Liver (tissue), 9 donors: ENCODE results near the gene PAGE2. TPM values are rescaled to one million over a fixed set of nuclear protein-coding genes. Genes with fewer than 3 reads are reported as not detected.

ENCODE experiments used
- DNase-seq: peaks from one replicate; pipeline ENCODE4 v3.0.0-alpha.2; 2017; ENCODE audit warnings: low spot score
- H3K27ac ChIP-seq, 2 donors: one replicate each; pipeline ENCODE4 v1.7.0; 2013; ENCODE audit warnings: inconsistent platforms in 2 of 2, low read length in 2 of 2, control low read depth in 1 of 2, low read depth in 1 of 2, mild to moderate bottlenecking in 1 of 2
- H3K27me3 ChIP-seq, 4 donors: one replicate each; pipeline versions ENCODE4 v1.6.1 to v1.7.0; 2013; ENCODE audit warnings: low read length in 3 of 4, inconsistent platforms in 1 of 4, mild to moderate bottlenecking in 1 of 4, moderate library complexity in 1 of 4; ENCODE audit not compliant: control insufficient read depth in 4 of 4, insufficient read depth in 4 of 4
- H3K36me3 ChIP-seq, 4 donors: one replicate each; pipeline versions ENCODE4 v1.6.1 to v1.7.0; 2013; ENCODE audit warnings: low read length in 3 of 4, mild to moderate bottlenecking in 3 of 4, low read depth in 1 of 4, moderate library complexity in 1 of 4; ENCODE audit not compliant: control insufficient read depth in 4 of 4, insufficient read depth in 3 of 4
- H3K4me1 ChIP-seq, 4 donors: one replicate each; pipeline versions ENCODE4 v1.6.1 to v1.7.0; 2013; ENCODE audit warnings: low read length in 3 of 4, mild to moderate bottlenecking in 3 of 4, moderate library complexity in 1 of 4; ENCODE audit not compliant: control insufficient read depth in 4 of 4, insufficient read depth in 4 of 4
- H3K4me3 ChIP-seq, 3 donors: one replicate each; pipeline versions ENCODE4 v1.6.1 to v1.7.0; 2013; ENCODE audit warnings: low read length in 3 of 3, control low read depth in 1 of 3, low read depth in 1 of 3, mild to moderate bottlenecking in 1 of 3
- H3K9ac ChIP-seq, 2 donors: one replicate each; pipeline ENCODE4 v1.7.0; 2013; ENCODE audit warnings: low read length in 2 of 2, mild to moderate bottlenecking in 2 of 2, moderate library complexity in 2 of 2, control low read depth in 1 of 2, low read depth in 1 of 2
- H3K9me3 ChIP-seq, 4 donors: one replicate each; pipeline versions ENCODE4 v1.6.1 to v1.7.0; 2013; ENCODE audit warnings: low read length in 3 of 4; ENCODE audit not compliant: control insufficient read depth in 4 of 4
- ATF3 ChIP-seq: IDR thresholded peaks from 2 replicates; pipeline ENCODE4 v1.6.1; 2016; ENCODE audit warnings: antibody characterized with exemption
- CTCF ChIP-seq: fragments of 150-350 bp; IDR thresholded peaks from 2 replicates; pipeline ENCODE4 v1.5.1; 2017; ENCODE audit warnings: improper control_type of control experiment, low read depth, low read length; ENCODE audit not compliant: missing input control
- EGR1 ChIP-seq, 2 donors: IDR thresholded peaks; 2 replicates each; pipeline ENCODE4 v1.6.1; 2016 to 2018; ENCODE audit warnings: antibody characterized with exemption in 2 of 2, low read depth in 2 of 2
- FOXA2 ChIP-seq: IDR thresholded peaks from 2 replicates; pipeline ENCODE4 v1.6.1; 2016; ENCODE audit warnings: antibody characterized with exemption
- GABPA ChIP-seq, 2 donors: IDR thresholded peaks in 1 of 2; conservative IDR thresholded peaks in 1 of 2; 2 replicates each; pipeline ENCODE4 v1.6.1; 2016; ENCODE audit warnings: antibody characterized with exemption in 2 of 2, mild to moderate bottlenecking in 1 of 2, moderate library complexity in 1 of 2
- HNF4A ChIP-seq, 2 donors: conservative IDR thresholded peaks; 2 replicates each; pipeline ENCODE4 v1.6.1; 2016; ENCODE audit warnings: antibody characterized with exemption in 2 of 2, mild to moderate bottlenecking in 2 of 2
- HNF4G ChIP-seq: IDR thresholded peaks from 2 replicates; pipeline ENCODE4 v1.6.1; 2016; ENCODE audit warnings: antibody characterized with exemption
- JUND ChIP-seq, 2 donors: IDR thresholded peaks; 2 replicates each; pipeline ENCODE4 v1.6.1; 2016; ENCODE audit warnings: antibody characterized with exemption in 2 of 2
- NR2F2 ChIP-seq: IDR thresholded peaks from 2 replicates; pipeline ENCODE4 v1.6.1; 2016; ENCODE audit warnings: antibody characterized with exemption
- RAD21 ChIP-seq, 2 donors: IDR thresholded peaks; 2 replicates each; pipeline ENCODE4 v1.6.1; 2016; ENCODE audit warnings: antibody characterized with exemption in 2 of 2, mild to moderate bottlenecking in 2 of 2
- RXRA ChIP-seq, 2 donors: IDR thresholded peaks; 2 replicates each; pipeline ENCODE4 v1.6.1; 2017 to 2018; ENCODE audit warnings: antibody characterized with exemption in 2 of 2, mild to moderate bottlenecking in 1 of 2
- SP1 ChIP-seq: IDR thresholded peaks from 2 replicates; pipeline ENCODE4 v1.6.1; 2018; ENCODE audit warnings: antibody characterized with exemption, mild to moderate bottlenecking
- TAF1 ChIP-seq: conservative IDR thresholded peaks from 2 replicates; pipeline ENCODE4 v1.6.1; 2016; ENCODE audit warnings: antibody characterized with exemption, mild to moderate bottlenecking
- YY1 ChIP-seq: IDR thresholded peaks from 2 replicates; pipeline ENCODE4 v1.6.1; 2016; ENCODE audit warnings: antibody characterized with exemption, mild to moderate bottlenecking
- WGBS: extraction: QIAGEN DNeasy Blood & Tissue Kit; methylation state at CpG from one replicate; pipeline ENCODE4 v1.1.7; 2013; 5-methylcytosine and 5-hydroxymethylcytosine counted together
- polyA plus RNA-seq, 2 donors: library from polyadenylated mRNA; stranded (reverse) in 1 of 2; unstranded in 1 of 2; fragments of 200-250 nt in 1 of 2; fragments of >200 nt in 1 of 2; fragmentation: Nextera tagmentation in 1 of 2; extraction: Ambion mirVana in 1 of 2; gene quantifications; one replicate each; pipeline versions ENCODE4 v1.2.1 to v1.2.3, GENCODE V29; 2013 to 2015
- total RNA-seq, 2 donors: library from RNA; depleted of rRNA; stranded (reverse); fragments of >200 nt; gene quantifications; one replicate each; pipeline ENCODE4 v1.2.3, GENCODE V29; 2014
- TF ChIP-seq, protein P1 (sequence below): IDR thresholded peaks from 2 replicates; pipeline ENCODE4 v1.6.1; 2016; ENCODE audit warnings: antibody characterized with exemption, mild to moderate bottlenecking
- TF ChIP-seq, protein P2 (sequence below): IDR thresholded peaks from 2 replicates; pipeline ENCODE4 v1.6.1; 2016; ENCODE audit warnings: antibody characterized with exemption
- donor health status: healthy.
- donor health status: healthy.
- donor health status: healthy.
- donor health status: healthy.
- donor health status: healthy.

PAGE2 gene
- total and polyA plus RNA-seq, 4 donors = not detected

GRCh38 chrX:55098691-55099090 lies 9.9 kb downstream of the PAGE2 start:
- DNase-seq = no peak
- Histone ChIP-seq H3K9me3 (peaks cover 0 to 4% (median 0%) of the 10 kb centered on the region in 4 donors), H3K9ac (no peak overlapping the region), H3K4me1 (no peaks in the 10 kb centered on the region), H3K4me3 (no peak overlapping the region), H3K27me3 (peaks cover 0 to 2% (median 0%) of the 10 kb centered on the region in 4 donors), H3K36me3 (no peaks in the 10 kb centered on the region), H3K27ac (no peak overlapping the region)
- 28% methylated on average over 2 of the region's 2 CpGs for WGBS
- TF ChIP-seq NR2F2 = peak; percentile 88
- no peak for TF ChIP-seq TAF1

GRCh38 chrX:55099162-55099561 lies 10.3 kb downstream of the PAGE2 start:
- Histone ChIP-seq H3K27me3 (peaks cover 0 to 2% (median 0%) of the 10 kb centered on the region in 4 donors), H3K36me3 (no peaks in the 10 kb centered on the region), H3K4me1 (no peaks in the 10 kb centered on the region), H3K9ac (no peak overlapping the region), H3K27ac (no peak overlapping the region), H3K4me3 (no peak overlapping the region), H3K9me3 (peaks cover 0 to 4% (median 0%) of the 10 kb centered on the region in 4 donors)
- 55% methylated on average over 1 of the region's 1 CpG for WGBS
- no peak for DNase-seq
- TF ChIP-seq, protein P1, sequence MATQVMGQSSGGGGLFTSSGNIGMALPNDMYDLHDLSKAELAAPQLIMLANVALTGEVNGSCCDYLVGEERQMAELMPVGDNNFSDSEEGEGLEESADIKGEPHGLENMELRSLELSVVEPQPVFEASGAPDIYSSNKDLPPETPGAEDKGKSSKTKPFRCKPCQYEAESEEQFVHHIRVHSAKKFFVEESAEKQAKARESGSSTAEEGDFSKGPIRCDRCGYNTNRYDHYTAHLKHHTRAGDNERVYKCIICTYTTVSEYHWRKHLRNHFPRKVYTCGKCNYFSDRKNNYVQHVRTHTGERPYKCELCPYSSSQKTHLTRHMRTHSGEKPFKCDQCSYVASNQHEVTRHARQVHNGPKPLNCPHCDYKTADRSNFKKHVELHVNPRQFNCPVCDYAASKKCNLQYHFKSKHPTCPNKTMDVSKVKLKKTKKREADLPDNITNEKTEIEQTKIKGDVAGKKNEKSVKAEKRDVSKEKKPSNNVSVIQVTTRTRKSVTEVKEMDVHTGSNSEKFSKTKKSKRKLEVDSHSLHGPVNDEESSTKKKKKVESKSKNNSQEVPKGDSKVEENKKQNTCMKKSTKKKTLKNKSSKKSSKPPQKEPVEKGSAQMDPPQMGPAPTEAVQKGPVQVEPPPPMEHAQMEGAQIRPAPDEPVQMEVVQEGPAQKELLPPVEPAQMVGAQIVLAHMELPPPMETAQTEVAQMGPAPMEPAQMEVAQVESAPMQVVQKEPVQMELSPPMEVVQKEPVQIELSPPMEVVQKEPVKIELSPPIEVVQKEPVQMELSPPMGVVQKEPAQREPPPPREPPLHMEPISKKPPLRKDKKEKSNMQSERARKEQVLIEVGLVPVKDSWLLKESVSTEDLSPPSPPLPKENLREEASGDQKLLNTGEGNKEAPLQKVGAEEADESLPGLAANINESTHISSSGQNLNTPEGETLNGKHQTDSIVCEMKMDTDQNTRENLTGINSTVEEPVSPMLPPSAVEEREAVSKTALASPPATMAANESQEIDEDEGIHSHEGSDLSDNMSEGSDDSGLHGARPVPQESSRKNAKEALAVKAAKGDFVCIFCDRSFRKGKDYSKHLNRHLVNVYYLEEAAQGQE = no peak
- TF ChIP-seq JUND (IDR thresholded peaks at IDR 0.05) (no peak), RAD21 (IDR thresholded peaks at IDR 0.05) (no peak)
- TF ChIP-seq, protein P2, sequence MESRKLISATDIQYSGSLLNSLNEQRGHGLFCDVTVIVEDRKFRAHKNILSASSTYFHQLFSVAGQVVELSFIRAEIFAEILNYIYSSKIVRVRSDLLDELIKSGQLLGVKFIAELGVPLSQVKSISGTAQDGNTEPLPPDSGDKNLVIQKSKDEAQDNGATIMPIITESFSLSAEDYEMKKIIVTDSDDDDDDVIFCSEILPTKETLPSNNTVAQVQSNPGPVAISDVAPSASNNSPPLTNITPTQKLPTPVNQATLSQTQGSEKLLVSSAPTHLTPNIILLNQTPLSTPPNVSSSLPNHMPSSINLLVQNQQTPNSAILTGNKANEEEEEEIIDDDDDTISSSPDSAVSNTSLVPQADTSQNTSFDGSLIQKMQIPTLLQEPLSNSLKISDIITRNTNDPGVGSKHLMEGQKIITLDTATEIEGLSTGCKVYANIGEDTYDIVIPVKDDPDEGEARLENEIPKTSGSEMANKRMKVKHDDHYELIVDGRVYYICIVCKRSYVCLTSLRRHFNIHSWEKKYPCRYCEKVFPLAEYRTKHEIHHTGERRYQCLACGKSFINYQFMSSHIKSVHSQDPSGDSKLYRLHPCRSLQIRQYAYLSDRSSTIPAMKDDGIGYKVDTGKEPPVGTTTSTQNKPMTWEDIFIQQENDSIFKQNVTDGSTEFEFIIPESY = no peak

DNA sequence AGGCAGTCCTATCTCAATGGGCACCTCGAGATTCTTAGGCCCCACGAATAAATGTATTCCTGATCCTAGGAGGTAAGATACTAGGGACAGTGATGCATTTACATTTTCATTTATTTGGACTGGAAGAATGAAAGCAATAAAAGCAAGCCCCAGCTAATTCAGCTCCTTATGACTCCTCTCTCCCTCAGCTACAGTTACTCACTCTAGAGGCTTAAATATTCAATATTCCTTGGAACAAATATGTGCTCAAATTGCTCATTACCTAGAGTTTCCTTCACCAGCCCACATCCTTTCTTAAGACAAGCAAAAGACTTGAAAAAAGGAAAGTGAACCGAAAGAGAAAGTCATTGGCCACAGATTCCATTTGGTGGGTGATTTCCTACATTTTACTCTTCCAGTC lies 13.9 kb downstream of the PAGE2 start:
- 81% methylated on average over 3 of the region's 3 CpGs for WGBS
- peaks cover 0 to 2% (median 0%) of the 10 kb centered on the region in 4 donors for H3K27me3 ChIP-seq
- no peak for DNase-seq
- TF ChIP-seq GABPA (IDR thresholded peaks at IDR 0.05 in 1 of 2, conservative IDR thresholded peaks at IDR 0.05 in 1 of 2) (no peak), NR2F2 (no peak), YY1 (no peak), EGR1 (IDR thresholded peaks at IDR 0.05; ENCODE audit: low read depth in 2 of 2) (no peak), JUND (IDR thresholded peaks at IDR 0.05) (no peak), RXRA (IDR thresholded peaks at IDR 0.05) (no peak), SP1 (no peak), HNF4A (conservative IDR thresholded peaks at IDR 0.05) (no peak), FOXA2 (no peak), RAD21 (IDR thresholded peaks at IDR 0.05) (no peak), CTCF (no peak), HNF4G (no peak), ATF3 (no peak)
- TF ChIP-seq, protein P2 = no peak

More for the DNA sequence above, 13.9 kb downstream of the PAGE2 start:
- no peaks in the 10 kb centered on the region for H3K36me3 ChIP-seq
- no peak overlapping the region for H3K9ac ChIP-seq
- H3K4me1 ChIP-seq = no peaks in the 10 kb centered on the region
- H3K4me3 ChIP-seq = no peak overlapping the region
- no peak overlapping the region for H3K27ac ChIP-seq
- H3K9me3 ChIP-seq = peaks cover 0 to 4% (median 0%) of the 10 kb centered on the region in 4 donors
